Measurements from ENCODE around the gene GAB1. TPM values are rescaled to one million over a fixed set of nuclear protein-coding genes. Genes with fewer than 3 reads are reported as not detected.

GAB1 gene
- total and polyA plus RNA-seq, 9 donors = 10.7 to 50.3 (median 32.4) TPM

Small RNAs within 50 kb of the gene (microRNA-seq; reads per million reads assigned to microRNA genes)
- 0 to 0.16 (median 0) reads per million in 3 donors for gene MIR3139

Small RNAs within 50 kb of the gene (small RNA-seq; reads per million reads assigned to genes)
- not detected for gene MIR3139
- not detected for gene RF00019

Other genes starting within 250 kb of the GAB1 start
- 10 to 100 TPM; 12.5 to 18.7 (median 13.6) TPM for gene USP38, start 152.0 kb upstream of the GAB1 start, total RNA-seq
- 1 to 10 TPM; 5.3 to 7.0 TPM for gene USP38, start 152.0 kb upstream of the GAB1 start, polyA plus RNA-seq
- 10 to 100 TPM; 33.7 to 55.1 (median 40.8) TPM for gene SMARCA5, start 176.8 kb downstream of the GAB1 start, total RNA-seq
- gene SMARCA5, start 176.8 kb downstream of the GAB1 start, polyA plus RNA-seq = 10 to 100 TPM; 21.2 to 25.4 TPM

Data from ovary (tissue), 9 donors.